ENCODE results near the gene FSTL1. TPM values are rescaled to one million over a fixed set of nuclear protein-coding genes. Genes with fewer than 3 reads are reported as not detected.

The FSTL1 gene
- total and polyA plus RNA-seq, 2 of the 8 experiments (the other 6 are each of a cell fraction or from before 2014, with no cell fraction given): 158 to 516 TPM

DNA sequence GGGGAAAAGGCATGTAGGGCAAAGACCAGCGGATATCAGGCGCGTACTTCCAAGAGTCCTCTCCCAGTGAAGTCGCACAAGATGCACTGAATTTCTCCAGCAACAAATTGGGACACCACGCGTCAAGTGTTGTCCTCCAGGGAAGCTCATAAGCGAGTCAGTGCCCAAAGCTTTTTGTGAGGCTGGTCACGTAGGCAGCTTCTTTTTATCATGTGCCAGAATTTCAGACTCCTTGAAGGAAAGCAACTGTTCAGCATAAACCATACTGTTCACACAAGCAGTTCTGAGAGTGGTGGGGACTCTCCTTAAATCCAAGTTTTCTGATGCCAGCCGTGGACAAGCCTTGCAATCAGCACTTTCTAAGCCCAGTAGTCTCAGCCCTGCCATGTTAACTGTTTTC, 10.1 kb upstream of the FSTL1 start (continued):
- TF ChIP-seq, protein P1, sequence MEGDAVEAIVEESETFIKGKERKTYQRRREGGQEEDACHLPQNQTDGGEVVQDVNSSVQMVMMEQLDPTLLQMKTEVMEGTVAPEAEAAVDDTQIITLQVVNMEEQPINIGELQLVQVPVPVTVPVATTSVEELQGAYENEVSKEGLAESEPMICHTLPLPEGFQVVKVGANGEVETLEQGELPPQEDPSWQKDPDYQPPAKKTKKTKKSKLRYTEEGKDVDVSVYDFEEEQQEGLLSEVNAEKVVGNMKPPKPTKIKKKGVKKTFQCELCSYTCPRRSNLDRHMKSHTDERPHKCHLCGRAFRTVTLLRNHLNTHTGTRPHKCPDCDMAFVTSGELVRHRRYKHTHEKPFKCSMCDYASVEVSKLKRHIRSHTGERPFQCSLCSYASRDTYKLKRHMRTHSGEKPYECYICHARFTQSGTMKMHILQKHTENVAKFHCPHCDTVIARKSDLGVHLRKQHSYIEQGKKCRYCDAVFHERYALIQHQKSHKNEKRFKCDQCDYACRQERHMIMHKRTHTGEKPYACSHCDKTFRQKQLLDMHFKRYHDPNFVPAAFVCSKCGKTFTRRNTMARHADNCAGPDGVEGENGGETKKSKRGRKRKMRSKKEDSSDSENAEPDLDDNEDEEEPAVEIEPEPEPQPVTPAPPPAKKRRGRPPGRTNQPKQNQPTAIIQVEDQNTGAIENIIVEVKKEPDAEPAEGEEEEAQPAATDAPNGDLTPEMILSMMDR (IDR thresholded peaks at IDR 0.05; ENCODE audit: control extremely low read depth in 1 of 3, insufficient read depth in 1 of 3, low read depth in 1 of 3, low read length in 3 of 3): no peak
